Subcutaneous abdominal adipose tissue (tissue), 5 donors: Measurements from ENCODE around the gene SPATA45.
A peak's percentile ranks its signal among the peaks of the same experiment; 100 is the strongest.
"Not testable (repeated sequence)": the region's sequence is repeated elsewhere in the genome, so short reads cannot be mapped to it uniquely, and the experiment has no call there.

Experiments used
- H3K27ac ChIP-seq: one replicate; pipeline ENCODE4 v1.7.0; 2013; ENCODE audit warnings: low read depth, mild to moderate bottlenecking, inconsistent platforms, low read length, moderate library complexity
- H3K27me3 ChIP-seq, 5 donors: one replicate each; pipeline ENCODE4 v1.7.0; 2013; ENCODE audit warnings: low read length in 5 of 5, inconsistent platforms in 1 of 5; ENCODE audit not compliant: control insufficient read depth in 5 of 5, insufficient read depth in 4 of 5
- H3K36me3 ChIP-seq, 5 donors: one replicate each; pipeline ENCODE4 v1.7.0; 2013; ENCODE audit warnings: low read length in 5 of 5; ENCODE audit not compliant: control insufficient read depth in 5 of 5, insufficient read depth in 5 of 5
- H3K4me1 ChIP-seq, 5 donors: one replicate each; pipeline ENCODE4 v1.7.0; 2013; ENCODE audit warnings: low read length in 5 of 5, mild to moderate bottlenecking in 3 of 5, moderate library complexity in 1 of 5; ENCODE audit not compliant: control insufficient read depth in 5 of 5, insufficient read depth in 5 of 5
- H3K4me3 ChIP-seq, 5 donors: one replicate each; pipeline ENCODE4 v1.7.0; 2013; ENCODE audit warnings: low read length in 5 of 5, low read depth in 1 of 5
- H3K9ac ChIP-seq, 5 donors: one replicate each; pipeline ENCODE4 v1.7.0; 2013; ENCODE audit warnings: low read length in 5 of 5, mild to moderate bottlenecking in 4 of 5, moderate library complexity in 3 of 5
- H3K9me3 ChIP-seq, 5 donors: one replicate each; pipeline ENCODE4 v1.7.0; 2013; ENCODE audit warnings: low read length in 5 of 5; ENCODE audit not compliant: control insufficient read depth in 5 of 5
- donor health status: healthy.
- donor health status: healthy.
- donor health status: healthy.
- donor health status: healthy.
- donor health status: healthy.

SPATA45 gene

DNA sequence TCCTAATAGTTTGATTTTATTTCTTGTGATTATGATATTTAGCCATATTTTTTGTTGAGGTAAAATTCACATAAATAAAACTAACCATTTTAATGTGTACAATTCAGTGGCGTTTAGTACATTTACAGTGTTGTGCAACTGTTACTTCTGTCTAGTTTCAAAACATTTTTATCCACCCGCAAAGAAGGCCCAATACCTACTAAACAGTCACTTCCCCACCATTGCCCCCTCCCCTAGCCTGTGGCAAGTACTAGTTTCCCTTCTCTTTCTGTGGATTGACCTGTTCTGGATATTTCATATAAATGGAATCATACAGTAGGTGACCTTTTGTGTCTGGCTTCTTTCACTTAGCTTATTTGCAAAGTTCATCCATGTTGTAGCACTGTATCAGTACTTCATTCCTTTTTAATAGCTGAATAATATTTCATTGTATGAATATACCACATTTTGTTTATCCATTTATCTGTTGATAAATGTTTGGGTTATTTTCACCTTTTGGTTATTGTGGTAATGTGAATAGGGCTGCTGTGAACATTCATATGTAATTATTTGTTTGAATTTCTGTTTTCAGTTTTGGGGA, 14.8 kb upstream of the SPATA45 start:
- Histone ChIP-seq H3K4me3 (no peak overlapping the region), H3K27ac (no peak overlapping the region), H3K36me3 (peaks cover 0 to 6% (median 4%) of the 10 kb centered on the region in 5 donors), H3K9me3 (no peaks in the 10 kb centered on the region), H3K9ac (no peak overlapping the region), H3K4me1 (peaks cover 4 to 19% (median 17%) of the 10 kb centered on the region in 5 donors), H3K27me3 (no peaks in the 10 kb centered on the region)

DNA sequence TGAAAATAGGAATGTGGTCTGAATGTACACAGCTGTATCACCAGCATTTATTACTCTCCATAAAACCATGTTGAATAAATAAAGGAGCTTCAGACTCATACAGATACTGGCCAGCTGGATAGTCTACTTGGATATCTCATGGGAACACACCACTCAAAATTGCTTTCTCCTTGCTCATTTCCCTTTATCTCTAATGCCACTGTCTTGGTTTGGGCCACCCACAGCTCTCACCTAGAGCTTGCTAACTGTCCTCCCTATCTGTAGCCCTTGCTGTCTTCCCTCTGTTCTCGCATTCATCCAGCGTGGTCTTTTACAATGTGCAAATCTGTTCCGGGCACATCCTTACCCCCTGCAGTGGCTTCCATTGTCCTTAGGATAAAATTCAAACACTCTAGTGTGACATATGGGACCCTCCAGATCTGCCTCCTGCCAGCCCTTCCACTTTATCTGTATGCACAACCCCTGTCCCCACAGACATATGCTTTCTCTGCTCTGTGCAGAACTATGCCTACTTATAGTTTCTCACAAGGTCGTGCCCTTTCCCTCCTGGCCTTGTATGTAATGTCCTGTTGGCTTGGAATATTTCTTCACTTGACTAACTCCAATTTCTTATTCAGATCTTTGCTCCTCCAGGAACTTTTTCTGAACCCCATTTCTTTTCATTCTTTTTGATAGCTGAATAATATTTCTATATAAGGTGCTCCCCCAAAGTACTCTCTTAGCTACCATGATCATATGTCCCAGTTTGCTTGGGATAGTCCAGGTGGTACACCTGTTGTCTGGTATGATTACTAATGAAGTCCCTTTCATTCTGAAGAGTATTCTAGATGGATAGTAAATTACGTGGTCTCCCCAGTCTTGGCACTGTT, 13.5 kb upstream of the SPATA45 start:
- Histone ChIP-seq H3K9ac (no peak overlapping the region), H3K36me3 (peaks cover 0 to 6% (median 4%) of the 10 kb centered on the region in 5 donors), H3K4me1 (peaks cover 4 to 26% (median 22%) of the 10 kb centered on the region in 5 donors), H3K4me3 (no peak overlapping the region), H3K27ac (no peak overlapping the region), H3K9me3 (no peaks in the 10 kb centered on the region), H3K27me3 (no peaks in the 10 kb centered on the region)

DNA sequence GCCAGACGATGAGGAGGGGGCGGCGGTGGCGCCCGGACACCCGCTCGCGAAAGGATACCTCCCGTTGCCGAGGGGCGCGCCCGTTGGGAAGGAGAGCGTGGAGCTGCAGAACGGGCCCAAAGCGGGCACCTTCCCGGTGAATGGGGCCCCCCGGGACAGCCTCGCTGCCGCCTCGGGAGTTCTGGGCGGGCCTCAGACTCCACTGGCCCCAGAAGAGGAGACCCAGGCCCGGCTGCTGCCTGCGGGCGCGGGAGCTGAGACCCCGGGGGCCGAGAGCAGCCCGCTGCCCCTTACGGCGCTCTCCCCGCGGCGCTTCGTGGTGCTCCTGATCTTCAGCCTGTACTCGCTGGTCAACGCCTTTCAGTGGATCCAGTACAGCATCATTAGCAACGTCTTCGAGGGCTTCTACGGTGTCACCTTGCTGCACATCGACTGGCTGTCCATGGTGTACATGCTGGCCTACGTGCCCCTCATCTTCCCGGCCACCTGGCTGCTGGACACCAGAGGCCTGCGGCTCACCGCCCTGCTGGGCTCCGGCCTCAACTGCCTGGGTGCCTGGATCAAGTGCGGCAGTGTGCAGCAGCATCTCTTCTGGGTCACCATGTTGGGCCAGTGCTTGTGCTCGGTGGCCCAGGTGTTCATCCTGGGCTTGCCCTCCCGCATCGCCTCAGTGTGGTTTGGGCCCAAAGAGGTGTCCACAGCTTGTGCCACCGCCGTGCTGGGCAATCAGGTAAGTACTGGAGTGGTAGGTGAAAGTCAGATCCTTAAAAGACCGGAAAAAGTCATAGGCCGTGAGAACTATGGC, 11.2 kb upstream of the SPATA45 start:
- H3K36me3 ChIP-seq: peaks cover 0 to under 1% (median 0%) of the 10 kb centered on the region in 5 donors
- H3K4me1 ChIP-seq: peaks cover 4 to 26% (median 22%) of the 10 kb centered on the region in 5 donors
- peak overlapping the region in 4 of 5 donors; percentile 75 to 89 (median 80) for H3K9ac ChIP-seq
- peak overlapping the region; percentile 73 to 93 (median 78) for H3K4me3 ChIP-seq
- peak overlapping the region; percentile 83 for H3K27ac ChIP-seq
- no peaks in the 10 kb centered on the region for H3K27me3 ChIP-seq
- H3K9me3 ChIP-seq: no peaks in the 10 kb centered on the region

GRCh38 chr1:212857992-212858460, 10.6 kb upstream of the SPATA45 start, which contains the start of gene FLVCR1:
Gene FLVCR1, plus strand, starts transcription at chr1:212858275. Its CDS starts 178 bp downstream, at chr1:212858453.
- Histone ChIP-seq H3K36me3 (no peaks in the 10 kb centered on the region), H3K9ac (peak within 1 kb of the TSS in 4 of 5 donors; percentile 75 to 89 (median 80)), H3K27ac (peak within 1 kb of the TSS; percentile 83), H3K4me3 (peak within 1 kb of the TSS; percentile 73 to 93 (median 88)), H3K4me1 (peaks cover 4 to 26% (median 22%) of the 10 kb centered on the region in 5 donors), H3K9me3 (no peaks in the 10 kb centered on the region), H3K27me3 (no peaks in the 10 kb centered on the region)

- no peaks in the 10 kb centered on the region for H3K27me3 ChIP-seq
- peaks cover 4 to 26% (median 22%) of the 10 kb centered on the region in 5 donors for H3K4me1 ChIP-seq
- peak overlapping the region in 3 of 5 donors; percentile 40 to 88 (median 75) for H3K4me3 ChIP-seq
- no peaks in the 10 kb centered on the region for H3K36me3 ChIP-seq
- peak overlapping the region in 1 of 5 donors; percentile 66 for H3K9ac ChIP-seq
- H3K9me3 ChIP-seq: no peaks in the 10 kb centered on the region
- H3K27ac ChIP-seq: no peak overlapping the region
Measured at GRCh38 chr1:212856755-212857154, 9.3 kb upstream of the SPATA45 start.

- Histone ChIP-seq H3K4me3 (no peak overlapping the region), H3K9me3 (no peaks in the 10 kb centered on the region), H3K36me3 (no peaks in the 10 kb centered on the region), H3K4me1 (peaks cover under 1 to 16% (median 11%) of the 10 kb centered on the region in 5 donors), H3K9ac (no peak overlapping the region), H3K27ac (no peak overlapping the region), H3K27me3 (no peaks in the 10 kb centered on the region)
Measured at GRCh38 chr1:212853658-212854057, 6.2 kb upstream of the SPATA45 start.

GRCh38 chr1:212852105-212852688, 4.7 kb upstream of the SPATA45 start:
- Histone ChIP-seq H3K27ac (no peak overlapping the region), H3K9ac (no peak overlapping the region), H3K4me1 (peaks cover 0 to 7% (median 3%) of the 10 kb centered on the region in 5 donors), H3K4me3 (no peak overlapping the region), H3K36me3 (no peaks in the 10 kb centered on the region), H3K9me3 (no peaks in the 10 kb centered on the region), H3K27me3 (no peaks in the 10 kb centered on the region)

DNA sequence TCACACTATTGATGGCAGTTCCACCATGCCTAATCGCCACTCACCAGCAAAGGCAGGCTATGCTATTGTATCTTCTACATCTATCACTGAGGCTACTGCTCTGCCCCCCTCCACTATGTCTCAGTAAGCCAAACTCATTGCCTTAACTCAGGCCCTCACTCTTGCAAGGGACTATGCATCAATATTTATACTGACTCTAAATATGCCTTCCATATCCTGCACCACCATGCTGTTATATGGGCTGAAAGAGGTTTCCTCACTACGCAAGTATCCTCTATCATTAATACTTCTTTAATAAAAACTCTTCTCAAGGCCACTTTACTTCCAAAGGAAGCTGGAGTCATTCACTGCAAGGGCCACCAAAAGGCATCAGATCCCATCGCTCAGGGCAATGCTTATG, 2.9 kb downstream of the SPATA45 start:
- not testable (repeated sequence) for H3K4me1 ChIP-seq, H3K9ac ChIP-seq, H3K36me3 ChIP-seq, H3K27ac ChIP-seq, H3K4me3 ChIP-seq, H3K27me3 ChIP-seq, H3K9me3 ChIP-seq

DNA sequence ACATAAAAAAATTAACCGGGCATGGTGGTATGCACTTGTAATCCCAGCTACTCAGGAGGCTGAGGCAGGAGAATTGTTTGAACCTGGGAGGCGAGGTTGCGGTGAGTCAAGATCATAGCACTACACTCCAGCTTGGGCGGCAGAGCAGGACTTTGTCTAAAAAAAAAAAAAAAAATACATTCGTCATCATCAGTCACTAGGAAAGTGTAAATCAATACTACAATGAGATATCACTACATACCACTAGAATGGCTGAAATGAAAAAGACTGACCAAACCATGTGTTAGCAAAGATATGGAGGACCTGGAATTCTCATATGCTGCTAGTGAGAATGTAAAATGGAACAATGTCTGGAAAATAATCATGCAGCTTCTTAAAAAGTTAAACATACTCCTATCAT, 9.3 kb downstream of the SPATA45 start:
- no peak overlapping the region for H3K9ac ChIP-seq
- H3K27ac ChIP-seq: no peak overlapping the region
- H3K4me1 ChIP-seq: no peaks in the 10 kb centered on the region
- no peaks in the 10 kb centered on the region for H3K36me3 ChIP-seq
- H3K27me3 ChIP-seq: no peaks in the 10 kb centered on the region
- H3K9me3 ChIP-seq: no peaks in the 10 kb centered on the region
- no peak overlapping the region for H3K4me3 ChIP-seq
